MM.1S (cell line): ENCODE measurements around the gene RAP2C.

Experiments used
- DNase-seq: peaks from one replicate; pipeline ENCODE4 v3.0.0-alpha.2; 2015
- H2AFZ ChIP-seq: fragments of 300-600 bp; sonication (generic); 2 replicates; pipeline ENCODE4 v1.6.0; 2016; ENCODE audit warnings: antibody characterized with exemption, low read length
- H3F3A ChIP-seq: fragments of 300-600 bp; sonication (generic); 2 replicates; pipeline ENCODE4 v1.6.1; 2016; ENCODE audit warnings: mild to moderate bottlenecking, antibody characterized with exemption, low read length, moderate library complexity, mixed read lengths; ENCODE audit not compliant: insufficient read depth
- H3K27ac ChIP-seq: fragments of 300-600 bp; sonication (generic); 2 replicates; pipeline ENCODE4 v1.5.1; 2016; ENCODE audit warnings: mild to moderate bottlenecking, low read length
- H3K27me3 ChIP-seq: fragments of 300-600 bp; sonication (generic); replicated peaks from 2 replicates; pipeline ENCODE4 v1.6.0; 2016; ENCODE audit warnings: low read length; ENCODE audit not compliant: insufficient read depth
- H3K36me3 ChIP-seq: fragments of 300-600 bp; sonication (generic); replicated peaks from 2 replicates; pipeline ENCODE4 v1.6.1; 2016; ENCODE audit warnings: mild to moderate bottlenecking, low read length, mixed read lengths; ENCODE audit not compliant: insufficient read depth
- H3K4me1 ChIP-seq: fragments of 300-600 bp; sonication (generic); 2 replicates; pipeline ENCODE4 v1.6.1; 2016; ENCODE audit warnings: low read length, mixed read lengths
- H3K4me2 ChIP-seq: fragments of 300-600 bp; sonication (generic); 2 replicates; pipeline ENCODE4 v1.6.0; 2016; ENCODE audit warnings: low read depth, low read length
- H3K4me3 ChIP-seq: fragments of 300-600 bp; sonication (generic); 2 replicates; pipeline ENCODE4 v1.5.1; 2016; ENCODE audit warnings: low read length, mixed read lengths
- H3K79me2 ChIP-seq: fragments of 300-600 bp; sonication (generic); 2 replicates; pipeline ENCODE4 v1.6.1; 2016; ENCODE audit warnings: mixed run types, low read length, mixed read lengths
- H3K9ac ChIP-seq: fragments of 300-600 bp; sonication (generic); 2 replicates; pipeline ENCODE4 v1.6.1; 2016; ENCODE audit warnings: low read length, mixed read lengths
- H3K9me2 ChIP-seq: fragments of 300-600 bp; sonication (generic); replicated peaks from 2 replicates; pipeline ENCODE4 v1.6.1; 2016; ENCODE audit warnings: mild to moderate bottlenecking, low read length, mixed read lengths; ENCODE audit not compliant: insufficient read depth
- H3K9me3 ChIP-seq: fragments of 300-600 bp; sonication (generic); replicated peaks from 2 replicates; pipeline ENCODE4 v1.6.1; 2016; ENCODE audit warnings: mild to moderate bottlenecking, low read length, mixed read lengths; ENCODE audit not compliant: insufficient read depth
- H4K20me1 ChIP-seq: fragments of 300-600 bp; sonication (generic); 2 replicates; pipeline ENCODE4 v1.6.1; 2016; ENCODE audit warnings: mild to moderate bottlenecking, low read length, moderate library complexity, mixed read lengths; ENCODE audit not compliant: insufficient read depth
- CTCF ChIP-seq: fragments of 300-600 bp; sonication (generic); IDR thresholded peaks from 2 replicates; pipeline ENCODE4 v1.5.1; 2016; ENCODE audit warnings: antibody characterized with exemption, low read length, mixed read lengths
- EZH2 ChIP-seq: fragments of 300-600 bp; sonication (generic); optimal IDR thresholded peaks from 2 replicates; pipeline ENCODE3; 2017; ENCODE audit warnings: low read depth, mild to moderate bottlenecking, antibody characterized with exemption, low read length, mixed read lengths
- EZH2phosphoT487 ChIP-seq: fragments of 300-600 bp; sonication (generic); IDR thresholded peaks from 2 replicates; pipeline ENCODE4 v1.6.1; 2018; ENCODE audit warnings: antibody characterized with exemption, low read length

Gene RAP2C

GRCh38 chrX:132200976-132201375 lies 18.3 kb downstream of the RAP2C start:
- no peak for DNase-seq
- Histone ChIP-seq H3K27me3 (no peaks in the 10 kb centered on the region), H4K20me1 (no peaks in the 10 kb centered on the region), H3K9ac (no peak overlapping the region), H2AFZ (no peak overlapping the region), H3K4me2 (no peak overlapping the region), H3K27ac (no peak overlapping the region), H3K79me2 (no peaks in the 10 kb centered on the region), H3K4me1 (no peaks in the 10 kb centered on the region), H3F3A (no peaks in the 10 kb centered on the region), H3K9me3 (no peaks in the 10 kb centered on the region), H3K4me3 (no peak overlapping the region), H3K9me2 (no peaks in the 10 kb centered on the region), H3K36me3 (no peaks in the 10 kb centered on the region; the same call in 1 of the 2 replicates)
- TF ChIP-seq EZH2phosphoT487 = no peak
- TF ChIP-seq EZH2 = no peak
- TF ChIP-seq CTCF = no peak

GRCh38 chrX:132199941-132200340 lies 19.3 kb downstream of the RAP2C start:
- Histone ChIP-seq H3K4me3 (no peak overlapping the region), H3K9me3 (no peaks in the 10 kb centered on the region), H3K79me2 (no peaks in the 10 kb centered on the region), H3K9ac (no peak overlapping the region), H3K36me3 (no peaks in the 10 kb centered on the region; the same call in 1 of the 2 replicates), H3F3A (no peaks in the 10 kb centered on the region), H3K4me1 (no peaks in the 10 kb centered on the region), H3K9me2 (no peaks in the 10 kb centered on the region), H3K4me2 (no peak overlapping the region), H3K27me3 (no peaks in the 10 kb centered on the region), H3K27ac (no peak overlapping the region), H4K20me1 (no peaks in the 10 kb centered on the region), H2AFZ (no peak overlapping the region)
- TF ChIP-seq EZH2phosphoT487 = no peak
- TF ChIP-seq EZH2 = no peak
- no peak for TF ChIP-seq CTCF
- no peak for DNase-seq

GRCh38 chrX:132193872-132194574 lies 25.2 kb downstream of the RAP2C start:
- Histone ChIP-seq H2AFZ (no peak overlapping the region), H3K9me2 (no peaks in the 10 kb centered on the region), H3K9ac (no peak overlapping the region), H3K9me3 (no peaks in the 10 kb centered on the region), H3K4me2 (no peak overlapping the region), H3K27me3 (no peaks in the 10 kb centered on the region), H3K27ac (no peak overlapping the region), H3K4me3 (no peak overlapping the region), H3F3A (no peaks in the 10 kb centered on the region), H3K36me3 (no peaks in the 10 kb centered on the region), H3K79me2 (no peaks in the 10 kb centered on the region), H4K20me1 (no peaks in the 10 kb centered on the region), H3K4me1 (no peaks in the 10 kb centered on the region)
- no peak for DNase-seq
- TF ChIP-seq EZH2 (no peak), EZH2phosphoT487 (no peak), CTCF (no peak)
